Urothelium cell line (cell line): ENCODE measurements around the gene SUGCT.

Experiments used
- DNase-seq: peaks from one replicate; pipeline ENCODE4 v3.0.0; 2011; ENCODE audit warnings: low spot score, mixed read lengths
- FAIRE-seq: peaks from 2 replicates; lab custom pipeline; 2011; peaks lifted over from hg19 to GRCh38; lab: Jason Lieb, UNC

SUGCT gene

DNA sequence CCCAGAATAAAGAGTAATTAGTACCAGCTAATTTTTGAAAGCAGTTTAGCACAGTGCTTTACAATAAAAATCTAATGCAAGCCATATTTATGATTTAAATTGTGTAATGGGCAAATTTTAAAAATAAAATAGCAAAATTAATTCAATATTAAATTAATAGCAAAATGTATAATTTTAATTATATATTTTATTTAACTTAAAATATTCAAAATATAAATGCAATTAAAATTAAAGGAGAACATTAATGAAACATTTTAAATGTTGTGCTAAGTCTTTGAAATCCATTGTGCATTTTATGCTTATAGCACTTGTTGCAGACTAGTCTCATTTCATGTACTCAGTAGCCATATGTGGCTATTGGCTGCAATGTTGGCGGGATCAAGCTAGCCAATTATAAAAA is 367.6 kb downstream of the SUGCT start:
- FAIRE-seq (no peak), DNase-seq (no peak)

- FAIRE-seq (no peak), DNase-seq (no peak)
These were observed 371.4 kb downstream of the SUGCT start for GRCh38 chr7:40506158-40506557.

- FAIRE-seq (no peak), DNase-seq (no peak)
These were observed 372.4 kb downstream of the SUGCT start for GRCh38 chr7:40507166-40507565.

- DNase-seq = no peak
- FAIRE-seq = no peak
These were observed 374.6 kb downstream of the SUGCT start for GRCh38 chr7:40509287-40509996.

- FAIRE-seq = no peak
- DNase-seq = no peak
These were observed 381.6 kb downstream of the SUGCT start for GRCh38 chr7:40516376-40516775.

DNA sequence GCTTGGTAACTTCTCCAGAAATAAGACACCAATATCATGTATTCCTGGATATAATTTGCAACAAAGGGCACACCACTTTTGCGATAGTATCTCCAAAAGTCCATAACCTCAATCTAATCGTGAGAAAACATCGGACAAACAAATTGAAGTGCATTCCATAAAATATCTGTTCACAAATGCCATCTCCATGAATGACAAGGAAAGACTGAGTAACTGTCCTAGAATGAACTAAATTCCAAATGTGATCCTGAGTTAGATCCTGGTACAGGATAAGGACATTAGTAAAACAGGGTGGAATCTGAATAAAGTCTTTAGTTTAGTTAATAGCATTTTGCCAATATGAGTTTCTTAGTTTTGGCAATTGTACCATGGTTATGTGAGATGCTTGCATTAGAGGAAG is 384.2 kb downstream of the SUGCT start:
- DNase-seq = no peak

GRCh38 chr7:40520986-40521738 is 386.4 kb downstream of the SUGCT start:
- FAIRE-seq = no peak

More for the DNA sequence above, 384.2 kb downstream of the SUGCT start:
- FAIRE-seq = no peak

DNA sequence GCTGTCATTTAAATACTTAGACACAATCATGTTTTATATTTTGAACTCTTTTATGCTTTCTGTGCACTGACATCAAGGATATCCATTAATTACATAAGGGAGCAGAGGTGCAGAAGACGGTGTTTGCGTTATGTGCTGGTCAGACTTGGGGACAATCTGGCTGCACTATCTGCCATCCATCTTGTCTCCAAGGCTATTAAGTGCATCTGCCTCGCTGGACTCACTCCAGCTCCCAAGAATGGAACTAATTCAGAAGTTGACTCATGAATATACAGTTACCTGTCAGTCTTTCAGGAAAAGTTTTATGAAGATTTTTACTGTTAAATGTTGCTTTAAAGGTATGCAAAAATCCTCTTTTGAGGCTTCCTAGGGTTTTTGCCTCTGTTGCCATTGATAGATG is 391.0 kb downstream of the SUGCT start:
- DNase-seq (no peak), FAIRE-seq (no peak)

More at GRCh38 chr7:40520986-40521738, 386.4 kb downstream of the SUGCT start:
- no peak for DNase-seq

GRCh38 chr7:40526951-40527715 is 392.3 kb downstream of the SUGCT start:
- FAIRE-seq (no peak), DNase-seq (no peak)

DNA sequence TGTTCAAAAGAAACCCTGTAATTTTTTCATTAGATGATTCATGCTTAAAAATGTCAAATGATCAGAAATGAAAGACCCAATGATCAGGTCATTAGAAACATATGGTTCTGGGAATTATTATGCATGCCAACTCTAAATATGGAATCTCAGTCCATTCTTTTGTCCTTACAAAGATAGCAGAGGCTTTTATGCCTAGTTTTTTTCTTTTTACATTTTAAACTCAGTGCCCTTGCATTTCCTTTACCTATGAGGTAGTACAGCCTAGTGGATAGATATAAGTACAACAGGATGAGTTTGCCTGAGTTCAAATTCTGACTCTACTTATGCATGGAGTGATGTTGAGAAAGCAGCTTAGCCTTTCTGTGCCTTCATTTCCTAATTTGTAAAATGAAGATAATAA is 392.9 kb downstream of the SUGCT start:
- FAIRE-seq = no peak
- DNase-seq = no peak

DNA sequence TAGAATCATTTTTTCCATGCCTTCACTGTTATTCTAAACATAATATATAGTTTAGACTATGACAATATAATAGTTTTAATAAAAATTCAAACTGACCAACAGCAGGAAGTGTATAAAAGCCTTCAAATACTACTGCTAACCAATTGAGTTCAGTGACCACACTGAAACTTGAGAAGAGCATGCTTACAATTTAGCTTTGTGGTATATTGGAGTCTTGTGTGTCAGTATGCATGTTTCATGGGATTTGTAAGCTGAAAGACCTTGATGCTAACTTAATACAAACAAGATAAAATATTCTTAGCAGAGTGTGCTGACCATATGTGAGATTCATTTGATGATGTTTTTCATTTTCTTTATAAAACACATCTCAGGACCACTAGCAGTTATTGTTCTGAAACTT is 395.5 kb downstream of the SUGCT start:
- FAIRE-seq = no peak

DNA sequence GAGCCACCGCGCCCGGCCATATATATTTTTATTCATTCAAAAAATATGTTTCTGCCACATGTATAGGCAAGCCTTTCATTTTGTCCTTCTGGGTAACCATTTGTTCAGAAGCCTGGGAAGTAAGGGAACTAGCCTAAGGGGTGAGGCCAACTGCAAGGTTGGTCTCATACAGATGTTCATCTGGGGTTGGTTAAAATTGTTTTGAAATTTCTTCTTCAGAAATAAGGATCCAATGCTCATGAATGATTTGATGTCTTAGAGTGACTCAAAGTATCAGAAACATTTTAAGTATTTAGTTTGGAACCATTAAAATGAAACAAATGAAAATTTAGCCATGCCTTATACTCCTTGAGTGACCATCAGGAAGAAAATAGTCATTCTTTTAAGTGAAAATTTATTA is 397.2 kb downstream of the SUGCT start:
- DNase-seq (no peak), FAIRE-seq (no peak)

More for the DNA sequence above, 395.5 kb downstream of the SUGCT start:
- no peak for DNase-seq

- DNase-seq (no peak), FAIRE-seq (peak; percentile 56)
These were observed 400.9 kb downstream of the SUGCT start for GRCh38 chr7:40535678-40536077.

DNA sequence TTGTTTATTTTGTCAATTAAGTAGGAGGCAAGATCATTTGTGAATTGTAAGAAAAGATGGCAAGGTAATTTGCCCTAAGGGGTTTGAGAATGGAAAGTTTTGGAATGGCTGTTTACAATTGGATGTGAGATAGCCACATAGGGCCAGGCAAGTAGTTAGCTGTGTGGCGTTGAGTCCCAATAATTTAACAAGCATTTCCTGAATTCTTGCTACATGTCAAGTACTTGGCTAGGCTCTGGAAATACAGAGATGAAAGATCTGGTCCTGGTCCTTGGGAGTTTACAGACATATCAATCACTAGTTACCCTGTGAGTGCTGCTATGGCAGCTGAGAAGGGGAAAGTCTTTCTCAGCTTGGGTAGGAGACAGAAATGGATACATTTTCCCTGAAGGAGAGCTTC is 401.6 kb downstream of the SUGCT start:
- FAIRE-seq = no peak
- DNase-seq = no peak

GRCh38 chr7:40538281-40538680 is 403.5 kb downstream of the SUGCT start:
- FAIRE-seq (no peak), DNase-seq (no peak)

DNA sequence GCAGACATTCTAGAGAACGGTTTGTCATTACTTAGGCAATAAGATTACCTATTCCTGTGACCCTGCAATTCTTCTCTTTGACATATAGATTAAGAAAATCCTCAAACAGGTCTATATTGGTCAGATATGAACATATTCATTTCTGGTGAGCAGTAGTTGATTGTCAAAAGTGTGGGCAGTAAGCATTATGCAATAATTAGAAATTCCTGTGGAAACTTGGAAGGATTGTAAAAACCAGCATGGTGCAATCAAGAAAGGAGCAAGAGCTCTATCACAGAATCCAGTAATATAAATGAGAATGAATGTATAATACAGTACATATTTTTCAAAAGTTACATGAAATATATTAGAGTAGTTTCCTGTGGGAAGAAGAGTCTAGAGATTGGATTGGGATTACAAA is 406.5 kb downstream of the SUGCT start:
- no peak for FAIRE-seq
- DNase-seq = no peak

- DNase-seq = no peak
- FAIRE-seq = no peak
These were observed 408.4 kb downstream of the SUGCT start for GRCh38 chr7:40542982-40543741.

GRCh38 chr7:40544221-40544723 is 409.5 kb downstream of the SUGCT start:
- DNase-seq (no peak), FAIRE-seq (no peak)

- DNase-seq (no peak), FAIRE-seq (no peak)
These were observed 410.1 kb downstream of the SUGCT start for GRCh38 chr7:40544871-40545303.

DNA sequence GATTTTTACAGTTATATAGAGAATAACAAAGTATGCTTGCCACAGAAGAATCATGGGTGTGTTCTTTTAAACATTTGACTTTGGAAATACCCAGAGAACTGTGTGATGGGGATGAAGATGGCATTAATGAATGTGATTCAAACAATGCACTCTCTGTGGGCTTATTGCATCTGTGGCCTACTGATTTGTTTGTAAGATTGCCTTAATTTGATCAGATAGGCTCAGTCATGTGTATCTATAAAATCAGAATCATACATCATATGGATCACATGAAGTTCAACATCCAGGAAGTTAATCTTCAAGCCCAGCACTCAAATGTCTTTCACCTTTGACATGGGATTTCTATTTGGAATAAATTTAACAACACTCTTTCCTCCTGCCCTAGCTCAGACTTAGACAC is 410.9 kb downstream of the SUGCT start:
- no peak for FAIRE-seq
- DNase-seq = no peak
